PC-9 (cell line): ENCODE measurements around the gene RBM33.

Experiments used
- EZH2 ChIP-seq: fragments of 200-600 bp; sonication (generic); IDR thresholded peaks from 2 replicates; pipeline ENCODE4 v1.8.0; 2017; ENCODE audit warnings: antibody characterized with exemption, low read depth
- TF ChIP-seq, protein P1 (sequence below): fragments of 200-600 bp; sonication (generic); conservative IDR thresholded peaks from 2 replicates; pipeline ENCODE4 v1.6.1; 2017; ENCODE audit warnings: mixed run types, antibody characterized with exemption, mild to moderate bottlenecking, moderate library complexity

DNA sequence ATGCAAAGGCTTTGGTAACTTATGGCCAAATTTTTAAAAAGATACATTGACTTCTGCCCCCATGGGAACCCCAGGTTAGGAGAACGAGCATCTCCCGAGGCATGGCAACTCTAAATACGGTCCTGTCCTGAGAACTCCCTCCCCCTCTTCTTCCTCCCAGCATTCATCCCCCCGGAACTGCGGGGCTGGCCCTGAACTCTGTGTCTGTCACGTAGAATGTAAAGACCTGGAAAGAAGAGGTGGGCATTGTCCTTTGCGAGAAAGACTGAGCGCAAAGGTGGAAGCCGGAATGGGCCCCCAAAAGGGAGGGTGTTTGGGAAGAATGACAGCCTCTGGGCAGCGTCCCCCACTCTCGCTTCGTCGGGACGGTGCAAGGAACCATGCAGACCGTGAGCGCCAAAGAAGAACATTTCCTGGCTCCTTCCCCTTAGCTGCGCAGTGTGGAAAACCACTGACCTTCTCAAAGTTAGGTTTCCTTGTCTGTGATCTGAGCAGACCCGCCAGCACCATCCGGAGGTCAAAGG, 146.8 kb downstream of the RBM33 start:
- TF ChIP-seq, protein P1, sequence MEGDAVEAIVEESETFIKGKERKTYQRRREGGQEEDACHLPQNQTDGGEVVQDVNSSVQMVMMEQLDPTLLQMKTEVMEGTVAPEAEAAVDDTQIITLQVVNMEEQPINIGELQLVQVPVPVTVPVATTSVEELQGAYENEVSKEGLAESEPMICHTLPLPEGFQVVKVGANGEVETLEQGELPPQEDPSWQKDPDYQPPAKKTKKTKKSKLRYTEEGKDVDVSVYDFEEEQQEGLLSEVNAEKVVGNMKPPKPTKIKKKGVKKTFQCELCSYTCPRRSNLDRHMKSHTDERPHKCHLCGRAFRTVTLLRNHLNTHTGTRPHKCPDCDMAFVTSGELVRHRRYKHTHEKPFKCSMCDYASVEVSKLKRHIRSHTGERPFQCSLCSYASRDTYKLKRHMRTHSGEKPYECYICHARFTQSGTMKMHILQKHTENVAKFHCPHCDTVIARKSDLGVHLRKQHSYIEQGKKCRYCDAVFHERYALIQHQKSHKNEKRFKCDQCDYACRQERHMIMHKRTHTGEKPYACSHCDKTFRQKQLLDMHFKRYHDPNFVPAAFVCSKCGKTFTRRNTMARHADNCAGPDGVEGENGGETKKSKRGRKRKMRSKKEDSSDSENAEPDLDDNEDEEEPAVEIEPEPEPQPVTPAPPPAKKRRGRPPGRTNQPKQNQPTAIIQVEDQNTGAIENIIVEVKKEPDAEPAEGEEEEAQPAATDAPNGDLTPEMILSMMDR: no peak
- no peak for TF ChIP-seq EZH2
